Prostate gland (tissue), 2 donors: ENCODE data around the gene TLR1.

Source experiments
- POLR2A ChIP-seq: fragments of 450-650 bp; IDR thresholded peaks from one replicate; pipeline ENCODE4 v1.6.1; 2016; ENCODE audit warnings: antibody characterized with exemption, mild to moderate bottlenecking
- POLR2AphosphoS5 ChIP-seq: sonication (generic); formaldehyde crosslinking; IDR thresholded peaks from one replicate; pipeline ENCODE4 v1.6.1; 2017; ENCODE audit warnings: antibody characterized with exemption
- TF ChIP-seq, protein P1 (sequence below), 4 experiments: fragments of 200-600 bp in 2 of 4; fragments of 450-650 bp in 2 of 4; sonication (generic) in 2 of 4; IDR thresholded peaks; 1 replicate in 3 of 4; 2 replicates in 1 of 4; pipeline ENCODE4 v1.5.1; 2016 to 2019; ENCODE audit warnings: antibody characterized with exemption in 4 of 4, mild to moderate bottlenecking in 2 of 4, moderate library complexity in 2 of 4

DNA sequence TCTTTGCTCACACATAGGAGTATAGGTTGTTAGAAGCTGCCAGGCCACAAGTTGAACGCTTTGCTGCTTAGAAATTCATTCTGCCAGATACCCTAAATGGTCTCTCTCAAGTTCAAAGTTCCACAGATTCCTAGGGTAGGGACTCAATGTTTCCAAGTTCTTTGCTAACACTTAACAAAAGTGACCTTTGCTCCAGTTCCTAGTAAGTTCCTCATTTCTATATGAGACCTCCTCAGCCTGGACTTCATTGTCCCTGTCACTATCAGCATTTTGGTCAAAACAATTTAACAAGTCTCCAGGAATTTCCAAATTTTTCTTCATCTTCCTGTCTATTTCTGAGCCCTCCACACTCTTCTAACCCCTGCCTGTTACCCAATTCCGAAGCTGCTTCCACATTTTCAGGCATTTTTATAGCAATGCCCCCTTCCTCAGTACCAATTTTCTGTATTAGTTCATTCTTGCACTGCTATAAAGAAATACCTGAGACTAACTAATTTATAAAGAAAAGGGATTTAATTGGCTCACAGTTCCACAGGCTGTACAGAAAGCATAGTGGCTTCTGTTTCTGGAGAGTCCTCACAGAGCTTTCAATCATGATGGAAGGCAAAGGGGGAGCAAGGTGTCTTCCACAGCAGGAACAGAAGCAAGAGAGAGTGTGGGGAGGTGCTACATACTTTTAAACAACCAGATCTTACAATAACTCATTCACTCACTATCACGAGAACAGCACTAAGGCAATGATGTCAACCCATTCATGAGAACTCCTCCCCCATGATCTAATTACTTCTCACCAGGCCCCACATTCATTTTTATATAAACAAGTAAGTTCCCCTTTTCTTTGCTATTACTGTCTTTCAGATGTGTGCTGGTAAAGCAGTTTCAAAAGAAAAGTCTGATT is 11.5 kb upstream of the TLR1 start:
- TF ChIP-seq, protein P1, sequence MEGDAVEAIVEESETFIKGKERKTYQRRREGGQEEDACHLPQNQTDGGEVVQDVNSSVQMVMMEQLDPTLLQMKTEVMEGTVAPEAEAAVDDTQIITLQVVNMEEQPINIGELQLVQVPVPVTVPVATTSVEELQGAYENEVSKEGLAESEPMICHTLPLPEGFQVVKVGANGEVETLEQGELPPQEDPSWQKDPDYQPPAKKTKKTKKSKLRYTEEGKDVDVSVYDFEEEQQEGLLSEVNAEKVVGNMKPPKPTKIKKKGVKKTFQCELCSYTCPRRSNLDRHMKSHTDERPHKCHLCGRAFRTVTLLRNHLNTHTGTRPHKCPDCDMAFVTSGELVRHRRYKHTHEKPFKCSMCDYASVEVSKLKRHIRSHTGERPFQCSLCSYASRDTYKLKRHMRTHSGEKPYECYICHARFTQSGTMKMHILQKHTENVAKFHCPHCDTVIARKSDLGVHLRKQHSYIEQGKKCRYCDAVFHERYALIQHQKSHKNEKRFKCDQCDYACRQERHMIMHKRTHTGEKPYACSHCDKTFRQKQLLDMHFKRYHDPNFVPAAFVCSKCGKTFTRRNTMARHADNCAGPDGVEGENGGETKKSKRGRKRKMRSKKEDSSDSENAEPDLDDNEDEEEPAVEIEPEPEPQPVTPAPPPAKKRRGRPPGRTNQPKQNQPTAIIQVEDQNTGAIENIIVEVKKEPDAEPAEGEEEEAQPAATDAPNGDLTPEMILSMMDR (IDR thresholded peaks at IDR 0.05), result no peak
- no peak for TF ChIP-seq POLR2A
- no peak for TF ChIP-seq POLR2AphosphoS5
